Panc1 (cell line): ENCODE data around the gene RASAL1. TPM values are rescaled to one million over a fixed set of nuclear protein-coding genes. Genes with fewer than 3 reads are reported as not detected.

ENCODE experiments used
- ATAC-seq: fragments of 200-7000 bp; cut with Tn5 transposase; 2 replicates; pipeline ENCODE4 v1.9.1; 2020; ENCODE audit warnings: mild to moderate bottlenecking, moderate library complexity
- BruUV-seq: library from RNA; stranded (reverse); fragments of 400-500 nt; replicated peaks from 2 replicates; lab custom pipeline; 2021; lab: Mats Ljungman, UMichigan
- CTCF ChIA-PET: fragments of 300-600 bp; sonication (Branson Sonifier 250); formaldehyde crosslinking; loops from one replicate; lab custom pipeline; 2022; ENCODE audit warnings: antibody characterized with exemption; lab: Charles Lee
- POLR2A ChIA-PET: fragments of 300-600 bp; sonication (Branson Sonifier 250); formaldehyde crosslinking; loops from one replicate; lab custom pipeline; 2022; ENCODE audit warnings: antibody characterized with exemption; lab: Charles Lee
- DNase-seq: peaks from one replicate; pipeline ENCODE4 v3.0.0-alpha.2; 2010; ENCODE audit warnings: low read depth, low spot score
- H3K27ac ChIP-seq: 2 replicates; pipeline ENCODE4 v1.5.1; 2011; ENCODE audit warnings: mild to moderate bottlenecking, low read length, inconsistent platforms
- H3K27me3 ChIP-seq: fragments of 200-500 bp; sonication (Bioruptor generic); 2 replicates; pipeline ENCODE4 v1.6.0; 2014; ENCODE audit warnings: low read length, inconsistent platforms; ENCODE audit not compliant: control insufficient read depth, insufficient read depth
- H3K36me3 ChIP-seq: fragments of 200-500 bp; sonication (Bioruptor generic); 2 replicates; pipeline ENCODE4 v1.5.1; 2014; ENCODE audit warnings: inconsistent platforms, mild to moderate bottlenecking, low read length, moderate library complexity; ENCODE audit not compliant: control insufficient read depth, insufficient read depth
- H3K4me1 ChIP-seq: 2 replicates; pipeline ENCODE4 v1.5.1; 2011; ENCODE audit warnings: inconsistent platforms, mild to moderate bottlenecking, low read length, moderate library complexity; ENCODE audit not compliant: control insufficient read depth, insufficient read depth
- H3K4me3 ChIP-seq, 2 experiments: 2 replicates each; pipeline ENCODE4 v1.5.1; 2011 to 2012; ENCODE audit warnings: low read depth in 2 of 2, low read length in 2 of 2, mild to moderate bottlenecking in 2 of 2, inconsistent platforms in 1 of 2, moderate library complexity in 1 of 2
- H3K9me3 ChIP-seq: fragments of 200-500 bp; sonication (Bioruptor generic); 2 replicates; pipeline ENCODE4 v1.5.1; 2014; ENCODE audit warnings: low read depth, mild to moderate bottlenecking, inconsistent platforms, low read length, moderate library complexity; ENCODE audit not compliant: control insufficient read depth, insufficient read depth
- CTCF ChIP-seq: fragments of 450-650 bp; IDR thresholded peaks from 2 replicates; pipeline ENCODE4 v1.5.1; 2017; ENCODE audit warnings: mild to moderate bottlenecking
- POLR2AphosphoS5 ChIP-seq: IDR thresholded peaks from 2 replicates; pipeline ENCODE4 v1.6.1; 2012; ENCODE audit warnings: mild to moderate bottlenecking, low read depth, low read length, moderate library complexity
- SIN3A ChIP-seq: IDR thresholded peaks from 2 replicates; pipeline ENCODE4 v1.6.1; 2012; ENCODE audit warnings: low read depth, mild to moderate bottlenecking, low read length, moderate library complexity, borderline replicate concordance; ENCODE audit not compliant: insufficient read depth
- TCF7L2 ChIP-seq: IDR thresholded peaks from 2 replicates; pipeline ENCODE4 v1.6.1; 2011; ENCODE audit warnings: mild to moderate bottlenecking, low read depth, low read length, inconsistent platforms
- in situ Hi-C: cut with HindIII; loops from 2 replicates; pipeline ENCODE4 v1.10.0; 2016; ENCODE audit warnings: low sequenced_read_pairs, low pct_unique_long_range_greater_than_20kb
- intact Hi-C: fragments of 100-400 bp; cut with micrococcal nuclease; formaldehyde crosslinking; loops from one replicate; pipeline ENCODE4 v1.10.0; 2022; ENCODE audit not compliant: unreplicated experiment
- total RNA-seq: library from RNA; stranded (reverse); gene quantifications from one replicate; pipeline ENCODE4 v1.2.1, GENCODE V29; 2021; ENCODE audit not compliant: unreplicated experiment
- TF ChIP-seq, protein P1 (sequence below), 2 experiments: IDR thresholded peaks; 2 replicates each; pipeline ENCODE4 v1.6.1; 2011 to 2012; ENCODE audit warnings: low read depth in 2 of 2, control low read depth in 1 of 2, low read length in 1 of 2, mild to moderate bottlenecking in 1 of 2, moderate library complexity in 1 of 2; ENCODE audit not compliant: insufficient read depth in 1 of 2

Gene RASAL1
- total RNA-seq, 1 experiment from 2014 or later = 0.28 TPM

DNA sequence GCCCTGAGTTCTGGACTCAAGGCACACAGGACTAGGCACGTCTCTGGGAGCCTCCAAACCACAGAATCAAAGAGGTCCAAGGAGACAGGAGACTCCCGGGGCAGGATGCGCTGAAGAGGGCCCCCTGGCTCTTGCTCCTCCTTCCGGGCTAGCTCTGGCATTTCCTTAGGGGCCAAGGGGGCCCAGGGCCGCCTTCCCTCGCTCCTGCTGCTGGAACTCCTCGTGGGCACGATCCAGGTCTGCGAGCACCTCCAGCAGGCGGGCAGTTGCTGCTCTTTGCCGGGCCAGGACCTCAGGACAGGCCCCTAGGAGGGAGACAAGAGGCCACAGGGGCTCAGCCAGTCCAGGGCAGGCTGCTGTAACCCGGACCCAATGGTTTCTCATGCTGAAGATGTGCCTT, 35.8 kb downstream of the RASAL1 start:
- in situ Hi-C loops (no loop called here), intact Hi-C loops (no loop called here)
- peaks cover 3% of the 10 kb centered on the region; the same call in 1 of the 2 replicates for H3K4me1 ChIP-seq
- no peak overlapping the region for H3K4me3 ChIP-seq
- BruUV-seq = no TSS peak
- H3K36me3 ChIP-seq = no peaks in the 10 kb centered on the region
- DNase-seq = no peak
- 0 out of 2 replicates have a peak, but pooled peaks have one; percentile 5 for ATAC-seq
- CTCF ChIA-PET = no interaction called here
- no peak overlapping the region for H3K27ac ChIP-seq
- no peaks in the 10 kb centered on the region for H3K9me3 ChIP-seq
- no peaks in the 10 kb centered on the region for H3K27me3 ChIP-seq
- POLR2A ChIA-PET = no interaction called here
- TF ChIP-seq, protein P1, sequence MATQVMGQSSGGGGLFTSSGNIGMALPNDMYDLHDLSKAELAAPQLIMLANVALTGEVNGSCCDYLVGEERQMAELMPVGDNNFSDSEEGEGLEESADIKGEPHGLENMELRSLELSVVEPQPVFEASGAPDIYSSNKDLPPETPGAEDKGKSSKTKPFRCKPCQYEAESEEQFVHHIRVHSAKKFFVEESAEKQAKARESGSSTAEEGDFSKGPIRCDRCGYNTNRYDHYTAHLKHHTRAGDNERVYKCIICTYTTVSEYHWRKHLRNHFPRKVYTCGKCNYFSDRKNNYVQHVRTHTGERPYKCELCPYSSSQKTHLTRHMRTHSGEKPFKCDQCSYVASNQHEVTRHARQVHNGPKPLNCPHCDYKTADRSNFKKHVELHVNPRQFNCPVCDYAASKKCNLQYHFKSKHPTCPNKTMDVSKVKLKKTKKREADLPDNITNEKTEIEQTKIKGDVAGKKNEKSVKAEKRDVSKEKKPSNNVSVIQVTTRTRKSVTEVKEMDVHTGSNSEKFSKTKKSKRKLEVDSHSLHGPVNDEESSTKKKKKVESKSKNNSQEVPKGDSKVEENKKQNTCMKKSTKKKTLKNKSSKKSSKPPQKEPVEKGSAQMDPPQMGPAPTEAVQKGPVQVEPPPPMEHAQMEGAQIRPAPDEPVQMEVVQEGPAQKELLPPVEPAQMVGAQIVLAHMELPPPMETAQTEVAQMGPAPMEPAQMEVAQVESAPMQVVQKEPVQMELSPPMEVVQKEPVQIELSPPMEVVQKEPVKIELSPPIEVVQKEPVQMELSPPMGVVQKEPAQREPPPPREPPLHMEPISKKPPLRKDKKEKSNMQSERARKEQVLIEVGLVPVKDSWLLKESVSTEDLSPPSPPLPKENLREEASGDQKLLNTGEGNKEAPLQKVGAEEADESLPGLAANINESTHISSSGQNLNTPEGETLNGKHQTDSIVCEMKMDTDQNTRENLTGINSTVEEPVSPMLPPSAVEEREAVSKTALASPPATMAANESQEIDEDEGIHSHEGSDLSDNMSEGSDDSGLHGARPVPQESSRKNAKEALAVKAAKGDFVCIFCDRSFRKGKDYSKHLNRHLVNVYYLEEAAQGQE (IDR thresholded peaks at IDR 0.05; ENCODE audit: insufficient read depth in 1 of 2, low read depth in 2 of 2, low read length in 1 of 2) = no peak
- no peak for TF ChIP-seq CTCF
- TF ChIP-seq POLR2AphosphoS5 = no peak
- TF ChIP-seq SIN3A = no peak
- TF ChIP-seq TCF7L2 = no peak

GRCh38 chr12:113099364-113099763, 36.2 kb downstream of the RASAL1 start:
- no peaks in the 10 kb centered on the region for H3K27me3 ChIP-seq
- no peak for ATAC-seq
- in situ Hi-C loops (no loop called here), intact Hi-C loops (no loop called here)
- no TSS peak for BruUV-seq
- no peaks in the 10 kb centered on the region for H3K9me3 ChIP-seq
- CTCF ChIA-PET = no interaction called here
- TF ChIP-seq, protein P1 (IDR thresholded peaks at IDR 0.05; ENCODE audit: insufficient read depth in 1 of 2, low read depth in 2 of 2, low read length in 1 of 2) = no peak
- TF ChIP-seq SIN3A = no peak
- no peak for TF ChIP-seq POLR2AphosphoS5
- no peak for TF ChIP-seq CTCF
- TF ChIP-seq TCF7L2 = no peak
- H3K36me3 ChIP-seq = no peaks in the 10 kb centered on the region
- peaks cover 3% of the 10 kb centered on the region; the same call in 1 of the 2 replicates for H3K4me1 ChIP-seq
- no peak overlapping the region for H3K27ac ChIP-seq
- H3K4me3 ChIP-seq = no peak overlapping the region
- POLR2A ChIA-PET = no interaction called here
- no peak for DNase-seq
